Osteoblast (primary cell): ENCODE measurements around the gene PPFIA4. TPM values are rescaled to one million over a fixed set of nuclear protein-coding genes. Genes with fewer than 3 reads are reported as not detected.
A peak's percentile ranks its signal among the peaks of the same experiment; 100 is the strongest.

Experiments used
- DNase-seq: peaks from one replicate; pipeline ENCODE4 v3.0.0; 2011; ENCODE audit warnings: low spot score, mixed read lengths; ENCODE audit not compliant: insufficient read length; ENCODE audit errors: missing footprints
- H2AFZ ChIP-seq: 2 replicates; pipeline ENCODE4 v1.6.0; 2011; ENCODE audit warnings: mild to moderate bottlenecking, low read length
- H3K27ac ChIP-seq: 2 replicates; pipeline ENCODE4 v1.5.1; 2011; ENCODE audit warnings: mild to moderate bottlenecking, low read depth, low read length, moderate library complexity
- H3K27me3 ChIP-seq: 2 replicates; pipeline ENCODE4 v1.6.0; 2012; ENCODE audit warnings: mild to moderate bottlenecking, control low read depth, inconsistent platforms, low read length, moderate library complexity; ENCODE audit not compliant: insufficient read depth
- H3K36me3 ChIP-seq: 2 replicates; pipeline ENCODE4 v1.5.1; 2011; ENCODE audit warnings: mild to moderate bottlenecking, low read length, control low read depth, moderate library complexity; ENCODE audit not compliant: insufficient read depth
- H3K4me1 ChIP-seq: 2 replicates; pipeline ENCODE4 v1.5.1; 2011; ENCODE audit warnings: mild to moderate bottlenecking, low read length, control low read depth, moderate library complexity; ENCODE audit not compliant: insufficient read depth
- H3K4me2 ChIP-seq: 2 replicates; pipeline ENCODE4 v1.6.0; 2011; ENCODE audit warnings: mild to moderate bottlenecking, low read length; ENCODE audit not compliant: insufficient read depth
- H3K4me3 ChIP-seq: fragments of 200-600 bp; sonication (generic); 3 replicates; pipeline ENCODE4 v1.5.1; 2012; ENCODE audit warnings: mild to moderate bottlenecking, low read length, inconsistent platforms; ENCODE audit not compliant: insufficient read depth
- H3K79me2 ChIP-seq: 2 replicates; pipeline ENCODE4 v1.6.0; 2012; ENCODE audit warnings: mild to moderate bottlenecking, low read length, control low read depth, inconsistent platforms; ENCODE audit not compliant: insufficient read depth
- H3K9me3 ChIP-seq: 2 replicates; pipeline ENCODE4 v1.5.1; 2011; ENCODE audit warnings: low read depth, low read length, control low read depth
- H4K20me1 ChIP-seq: 2 replicates; pipeline ENCODE4 v1.6.0; 2012; ENCODE audit warnings: mild to moderate bottlenecking, low read length, control low read depth; ENCODE audit not compliant: insufficient read depth
- total RNA-seq: library from RNA; depleted of rRNA; stranded (reverse); fragments of >200 nt; gene quantifications from 2 replicates; pipeline ENCODE4 v1.2.3, GENCODE V29; 2012
- TF ChIP-seq, protein P1 (sequence below): IDR thresholded peaks from 2 replicates; pipeline ENCODE4 v1.5.1; 2011; ENCODE audit warnings: mild to moderate bottlenecking, low read depth, low read length, moderate library complexity; ENCODE audit errors: extremely low read depth

The PPFIA4 gene
- total RNA-seq, 1 donor = 10.9 TPM

DNA sequence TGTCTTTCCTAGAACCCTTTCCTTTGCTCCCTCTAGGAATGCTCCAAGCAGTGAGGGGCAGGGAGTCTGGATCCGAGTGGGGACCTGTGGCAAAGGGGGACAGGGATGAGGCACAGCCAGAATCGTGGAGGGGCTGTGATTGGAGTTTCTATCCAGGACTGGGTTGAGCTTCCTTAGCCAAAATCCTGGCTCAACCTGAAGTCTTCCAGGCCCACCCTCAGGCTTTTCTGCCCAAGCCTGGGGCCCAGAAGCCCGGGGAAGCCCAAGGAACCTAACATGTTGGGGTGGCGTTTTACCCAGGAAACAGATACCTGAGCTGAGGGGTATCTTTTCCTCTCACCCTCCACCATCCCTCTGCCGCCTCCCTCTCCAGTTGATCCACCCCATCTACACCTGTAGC, 54.2 kb downstream of the PPFIA4 start:
- no peak overlapping the region for H3K4me3 ChIP-seq
- DNase-seq = peak; percentile 22
- H3K27ac ChIP-seq = no peak overlapping the region
- H3K36me3 ChIP-seq = no peaks in the 10 kb centered on the region
- H3K4me1 ChIP-seq = no peaks in the 10 kb centered on the region
- H4K20me1 ChIP-seq = no peaks in the 10 kb centered on the region
- no peaks in the 10 kb centered on the region for H3K79me2 ChIP-seq
- H3K27me3 ChIP-seq = peaks cover 30% of the 10 kb centered on the region
- no peak overlapping the region for H2AFZ ChIP-seq
- H3K9me3 ChIP-seq = no peaks in the 10 kb centered on the region
- H3K4me2 ChIP-seq = no peak overlapping the region
- TF ChIP-seq, protein P1, sequence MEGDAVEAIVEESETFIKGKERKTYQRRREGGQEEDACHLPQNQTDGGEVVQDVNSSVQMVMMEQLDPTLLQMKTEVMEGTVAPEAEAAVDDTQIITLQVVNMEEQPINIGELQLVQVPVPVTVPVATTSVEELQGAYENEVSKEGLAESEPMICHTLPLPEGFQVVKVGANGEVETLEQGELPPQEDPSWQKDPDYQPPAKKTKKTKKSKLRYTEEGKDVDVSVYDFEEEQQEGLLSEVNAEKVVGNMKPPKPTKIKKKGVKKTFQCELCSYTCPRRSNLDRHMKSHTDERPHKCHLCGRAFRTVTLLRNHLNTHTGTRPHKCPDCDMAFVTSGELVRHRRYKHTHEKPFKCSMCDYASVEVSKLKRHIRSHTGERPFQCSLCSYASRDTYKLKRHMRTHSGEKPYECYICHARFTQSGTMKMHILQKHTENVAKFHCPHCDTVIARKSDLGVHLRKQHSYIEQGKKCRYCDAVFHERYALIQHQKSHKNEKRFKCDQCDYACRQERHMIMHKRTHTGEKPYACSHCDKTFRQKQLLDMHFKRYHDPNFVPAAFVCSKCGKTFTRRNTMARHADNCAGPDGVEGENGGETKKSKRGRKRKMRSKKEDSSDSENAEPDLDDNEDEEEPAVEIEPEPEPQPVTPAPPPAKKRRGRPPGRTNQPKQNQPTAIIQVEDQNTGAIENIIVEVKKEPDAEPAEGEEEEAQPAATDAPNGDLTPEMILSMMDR = no peak

DNA sequence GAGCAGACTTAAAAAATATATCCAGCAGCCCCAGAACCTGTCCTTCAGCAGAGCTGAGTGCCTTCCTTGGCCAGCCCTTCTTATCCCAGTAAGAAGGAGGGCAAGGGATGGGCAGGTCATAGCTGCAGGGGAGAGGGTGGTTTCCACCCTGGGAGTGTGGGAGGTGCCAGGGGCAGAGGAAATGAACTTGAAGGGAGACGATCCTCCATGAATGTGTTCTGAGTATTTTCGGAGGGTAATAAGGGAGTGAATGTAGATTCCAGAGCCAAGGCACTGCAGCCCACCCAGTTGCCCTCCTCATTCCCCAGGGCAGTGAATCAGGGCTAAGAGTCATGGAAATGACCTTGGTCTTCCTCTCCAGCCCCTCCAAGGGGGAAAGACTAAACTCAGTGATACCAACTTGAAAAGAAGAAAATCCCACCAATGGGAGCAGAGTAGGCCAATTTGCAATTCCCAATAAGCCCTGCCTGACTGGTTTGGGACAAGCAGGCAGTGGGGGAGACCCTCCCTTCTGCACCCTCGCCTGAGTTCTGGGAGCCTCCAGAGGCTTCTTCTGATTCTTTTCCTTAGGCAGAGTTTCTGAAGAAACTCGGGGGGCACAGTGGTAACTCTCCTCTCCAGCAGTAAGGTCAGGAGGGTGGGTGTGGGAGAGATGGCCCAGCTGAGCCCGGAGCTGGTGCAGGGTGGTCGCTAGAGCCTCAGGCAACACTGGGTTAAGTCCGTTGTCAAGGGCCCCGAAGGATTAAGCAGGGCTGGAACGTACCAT, 55.4 kb downstream of the PPFIA4 start:
- TF ChIP-seq, protein P1 = no peak
- DNase-seq = peak; percentile 44
- no peaks in the 10 kb centered on the region for H4K20me1 ChIP-seq

DNA sequence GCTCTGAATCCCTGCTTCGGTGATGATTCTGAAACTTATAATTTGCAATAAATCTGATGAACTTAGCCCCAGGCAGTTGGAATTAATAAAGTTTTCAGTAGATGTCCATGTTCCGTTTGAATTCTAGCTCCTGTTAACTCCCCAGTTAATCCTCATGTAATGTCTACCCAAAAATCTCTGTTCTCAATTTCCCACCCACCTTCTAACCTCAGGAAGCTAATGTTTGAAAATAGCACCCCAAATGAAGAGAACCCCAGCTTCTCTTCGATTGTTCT, 55.9 kb downstream of the PPFIA4 start:
- H3K4me2 ChIP-seq = no peak overlapping the region
- peaks cover 35% of the 10 kb centered on the region for H3K27me3 ChIP-seq
- no peaks in the 10 kb centered on the region for H3K4me1 ChIP-seq

More for the DNA sequence above, 55.4 kb downstream of the PPFIA4 start:
- Histone ChIP-seq H3K79me2 (no peaks in the 10 kb centered on the region), H3K4me3 (no peak overlapping the region), H3K4me1 (no peaks in the 10 kb centered on the region), H3K27ac (no peak overlapping the region), H2AFZ (no peak overlapping the region), H3K4me2 (no peak overlapping the region), H3K36me3 (no peaks in the 10 kb centered on the region), H3K9me3 (no peaks in the 10 kb centered on the region), H3K27me3 (peaks cover 35% of the 10 kb centered on the region)

More for the DNA sequence above, 55.9 kb downstream of the PPFIA4 start:
- TF ChIP-seq, protein P1 = no peak
- no peaks in the 10 kb centered on the region for H4K20me1 ChIP-seq
- H3K9me3 ChIP-seq = no peaks in the 10 kb centered on the region
- H3K4me3 ChIP-seq = no peak overlapping the region
- H2AFZ ChIP-seq = no peak overlapping the region
- H3K79me2 ChIP-seq = no peaks in the 10 kb centered on the region
- no peak overlapping the region for H3K27ac ChIP-seq
- H3K36me3 ChIP-seq = no peaks in the 10 kb centered on the region
- DNase-seq = peak; percentile 84
